OCI-LY7 (cell line): Measurements from ENCODE around the gene KCNQ5. TPM values are rescaled to one million over a fixed set of nuclear protein-coding genes. Genes with fewer than 3 reads are reported as not detected.

Experiments used
- BruUV-seq: library from RNA; stranded (reverse); fragments of 400-500 nt; replicated peaks from 2 replicates; lab custom pipeline; 2021; lab: Mats Ljungman, UMichigan
- CTCF ChIA-PET: fragments of 300-600 bp; sonication (Branson Sonifier 250); formaldehyde crosslinking; loops from one replicate; lab custom pipeline; 2022; ENCODE audit warnings: antibody characterized with exemption; ENCODE audit not compliant: unreplicated experiment; lab: Charles Lee
- POLR2A ChIA-PET: fragments of 300-600 bp; sonication (Branson Sonifier 250); formaldehyde crosslinking; loops from one replicate; lab custom pipeline; 2022; ENCODE audit warnings: antibody characterized with exemption; lab: Charles Lee
- DNase-seq: peaks from one replicate; pipeline ENCODE4 v3.0.0-alpha.2; 2015; ENCODE audit warnings: low spot score
- H2AFZ ChIP-seq: fragments of 200-600 bp; sonication (generic), shearing (Covaris generic); 2 replicates; pipeline ENCODE4 v1.6.1; 2014; ENCODE audit warnings: mild to moderate bottlenecking, antibody characterized with exemption, low read length, moderate library complexity
- H3K27ac ChIP-seq: fragments of 200-600 bp; sonication (generic); 2 replicates; pipeline ENCODE4 v1.5.1; 2014; ENCODE audit warnings: mixed run types, low read depth, mild to moderate bottlenecking, moderate library complexity, low read length, inconsistent platforms; ENCODE audit not compliant: poor library complexity, severe bottlenecking
- H3K36me3 ChIP-seq: fragments of 200-600 bp; sonication (generic); 2 replicates; pipeline ENCODE4 v1.6.1; 2014; ENCODE audit warnings: mild to moderate bottlenecking, antibody characterized with exemption, low read length, moderate library complexity, mixed read lengths; ENCODE audit not compliant: insufficient read depth
- H3K4me1 ChIP-seq: fragments of 200-600 bp; sonication (generic); 2 replicates; pipeline ENCODE4 v1.5.1; 2014; ENCODE audit warnings: mild to moderate bottlenecking, low read length; ENCODE audit not compliant: insufficient read depth, poor library complexity, severe bottlenecking
- H3K4me2 ChIP-seq: fragments of 200-600 bp; sonication (generic); 2 replicates; pipeline ENCODE4 v1.6.1; 2014; ENCODE audit warnings: mild to moderate bottlenecking, low read length
- H3K4me3 ChIP-seq: fragments of 200-600 bp; sonication (generic); 2 replicates; pipeline ENCODE4 v1.5.1; 2014; ENCODE audit warnings: mild to moderate bottlenecking, low read depth, low read length; ENCODE audit not compliant: poor library complexity, severe bottlenecking
- H3K79me2 ChIP-seq: fragments of 200-600 bp; sonication (generic); 2 replicates; pipeline ENCODE4 v1.6.1; 2016; ENCODE audit warnings: low read depth, mild to moderate bottlenecking, low read length, moderate library complexity, mixed read lengths; ENCODE audit not compliant: insufficient read depth
- H3K9me2 ChIP-seq: fragments of 200-600 bp; sonication (generic); 2 replicates; pipeline ENCODE4 v1.6.1; 2016; ENCODE audit warnings: mild to moderate bottlenecking, low read length, mixed read lengths; ENCODE audit not compliant: insufficient read depth
- H3K9me3 ChIP-seq: fragments of 200-600 bp; sonication (generic); 2 replicates; pipeline ENCODE4 v1.6.1; 2014; ENCODE audit warnings: mild to moderate bottlenecking, mixed run types, low read length, mixed read lengths
- H4K20me1 ChIP-seq: fragments of 200-600 bp; sonication (generic); 2 replicates; pipeline ENCODE4 v1.6.1; 2014; ENCODE audit warnings: mild to moderate bottlenecking, antibody characterized with exemption, low read length, moderate library complexity, mixed read lengths; ENCODE audit not compliant: insufficient read depth
- CTCF ChIP-seq: fragments of 200-600 bp; sonication (generic); conservative IDR thresholded peaks from 2 replicates; pipeline ENCODE4 v1.5.1; 2014; ENCODE audit warnings: mild to moderate bottlenecking, antibody characterized with exemption, low read length, moderate library complexity, mixed read lengths
- EZH2phosphoT487 ChIP-seq: fragments of 200-600 bp; sonication (generic); IDR thresholded peaks from 2 replicates; pipeline ENCODE4 v1.6.1; 2018; ENCODE audit warnings: low read depth, borderline replicate concordance, mild to moderate bottlenecking, mixed run types, antibody characterized with exemption, low read length, moderate library complexity, mixed read lengths
- intact Hi-C: fragments of 100-400 bp; cut with micrococcal nuclease; formaldehyde crosslinking; loops from one replicate; pipeline ENCODE4 v1.10.0; 2022; ENCODE audit not compliant: unreplicated experiment
- total RNA-seq, 2 experiments: library from RNA; depleted of rRNA in 1 of 2; stranded (reverse); fragments of >200 nt in 1 of 2; shearing (Covaris generic) in 1 of 2; gene quantifications; 2 replicates each; pipeline ENCODE4 v1.2.3, GENCODE V29; 2014 to 2022

The KCNQ5 gene
- total RNA-seq, 2 experiments from 2014 or later, result 26.1 to 29.7 TPM

GRCh38 chr6:72943699-72944098 is 321.8 kb downstream of the KCNQ5 start:
- Histone ChIP-seq H3K4me1 (no peaks in the 10 kb centered on the region), H3K9me3 (no peaks in the 10 kb centered on the region), H3K36me3 (no peaks in the 10 kb centered on the region), H3K79me2 (no peaks in the 10 kb centered on the region; the same call in 1 of the 2 replicates), H4K20me1 (0 out of 2 replicates have a peak, but pooled peaks cover 4% of the 10 kb centered on the region), H3K27ac (no peak overlapping the region), H3K4me2 (no peak overlapping the region), H3K4me3 (no peak overlapping the region), H3K9me2 (no peaks in the 10 kb centered on the region), H2AFZ (no peak overlapping the region)
- BruUV-seq, result no TSS peak
- no peak for TF ChIP-seq CTCF
- no peak for TF ChIP-seq EZH2phosphoT487
- CTCF ChIA-PET, result no interaction called here
- POLR2A ChIA-PET, result no interaction called here
- DNase-seq, result no peak
- intact Hi-C loops, result no loop called here

GRCh38 chr6:72944660-72945059 is 322.8 kb downstream of the KCNQ5 start:
- TF ChIP-seq CTCF, result no peak
- no peak for TF ChIP-seq EZH2phosphoT487
- intact Hi-C loops, result no loop called here
- Histone ChIP-seq H4K20me1 (0 out of 2 replicates have a peak, but pooled peaks cover 4% of the 10 kb centered on the region), H3K4me2 (no peak overlapping the region), H3K27ac (no peak overlapping the region), H3K36me3 (no peaks in the 10 kb centered on the region), H3K4me1 (no peaks in the 10 kb centered on the region), H3K79me2 (no peaks in the 10 kb centered on the region; the same call in 1 of the 2 replicates), H2AFZ (no peak overlapping the region), H3K9me2 (no peaks in the 10 kb centered on the region), H3K9me3 (no peaks in the 10 kb centered on the region), H3K4me3 (no peak overlapping the region)
- no peak for DNase-seq
- POLR2A ChIA-PET, result no interaction called here
- no TSS peak for BruUV-seq
- CTCF ChIA-PET, result no interaction called here

DNA sequence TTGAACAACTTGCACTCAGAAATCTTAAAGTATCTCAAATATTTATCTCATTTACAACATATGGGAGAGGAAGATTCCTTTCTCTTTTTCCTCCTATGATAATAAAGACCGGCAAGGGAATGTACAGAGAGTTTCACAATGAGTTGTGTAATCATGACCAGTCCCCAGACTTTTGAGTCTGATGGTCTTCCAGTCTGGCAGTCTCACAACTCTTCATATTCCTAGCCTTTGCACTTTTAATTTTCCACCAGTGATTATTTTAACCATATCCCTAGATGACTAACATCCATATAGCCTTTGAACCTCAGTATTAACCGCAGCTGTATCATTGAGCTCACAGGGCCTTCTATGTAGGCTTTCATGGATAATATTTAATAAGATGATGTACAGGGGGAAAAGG is 324.9 kb downstream of the KCNQ5 start:
- Histone ChIP-seq H3K4me1 (no peaks in the 10 kb centered on the region), H3K9me3 (no peaks in the 10 kb centered on the region), H3K4me3 (no peak overlapping the region), H3K9me2 (no peaks in the 10 kb centered on the region), H2AFZ (no peak overlapping the region), H3K4me2 (no peak overlapping the region), H3K79me2 (no peaks in the 10 kb centered on the region; the same call in 1 of the 2 replicates), H3K36me3 (no peaks in the 10 kb centered on the region), H4K20me1 (0 out of 2 replicates have a peak, but pooled peaks cover 4% of the 10 kb centered on the region), H3K27ac (no peak overlapping the region)
- BruUV-seq, result no TSS peak
- intact Hi-C loops, result no loop called here
- ChIA-PET CTCF (no interaction called here), POLR2A (interaction anchor here (1.0 kb wide), 1 partner anchor 13 kb away, joined by 4 read pairs; no protein-coding TSS in a partner anchor)
- DNase-seq, result no peak
- TF ChIP-seq CTCF, result no peak
- no peak for TF ChIP-seq EZH2phosphoT487
